ENCODE results near the gene KISS1R.

DNA sequence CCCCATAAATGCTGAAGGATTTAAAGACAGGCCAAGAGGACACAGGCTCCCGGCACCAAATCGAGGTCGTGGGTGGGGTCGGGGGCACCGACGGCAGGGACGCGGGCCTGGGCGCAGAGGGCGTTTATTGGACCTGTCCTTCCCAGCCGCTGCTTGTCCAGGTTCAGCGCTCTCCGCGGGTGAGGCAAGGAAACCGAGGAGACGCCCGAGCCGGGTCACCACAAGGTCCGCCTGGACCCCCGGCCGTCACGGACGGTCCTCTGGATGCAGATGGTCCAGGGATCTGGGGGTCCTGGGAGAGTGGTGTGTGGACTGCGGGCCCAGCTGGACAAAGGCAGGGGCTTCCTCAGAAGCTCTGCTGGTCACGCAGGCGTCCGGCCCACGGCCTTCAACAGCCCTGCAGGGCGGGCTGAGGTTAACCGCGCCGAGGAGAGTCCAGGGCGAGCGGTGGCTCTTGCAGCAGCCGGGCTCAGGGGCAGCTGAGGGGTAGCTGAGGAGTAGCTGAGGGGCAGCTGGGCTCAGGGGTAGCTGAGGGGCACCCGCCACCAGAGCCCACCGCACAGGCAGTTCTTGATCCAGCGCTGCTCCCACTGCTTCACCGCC, 49.2 kb upstream of the KISS1R start:
- TF ChIP-seq GATA2 (IDR thresholded peaks at IDR 0.05; ENCODE audit: low read depth, low read length): no peak
- TF ChIP-seq GATA3 (IDR thresholded peaks at IDR 0.05; ENCODE audit: low read depth, low read length): no peak
